ENCODE measurements around the gene UST.
"Not testable (repeated sequence)": the region's sequence is repeated elsewhere in the genome, so short reads cannot be mapped to it uniquely, and the experiment has no call there.

UST gene

DNA sequence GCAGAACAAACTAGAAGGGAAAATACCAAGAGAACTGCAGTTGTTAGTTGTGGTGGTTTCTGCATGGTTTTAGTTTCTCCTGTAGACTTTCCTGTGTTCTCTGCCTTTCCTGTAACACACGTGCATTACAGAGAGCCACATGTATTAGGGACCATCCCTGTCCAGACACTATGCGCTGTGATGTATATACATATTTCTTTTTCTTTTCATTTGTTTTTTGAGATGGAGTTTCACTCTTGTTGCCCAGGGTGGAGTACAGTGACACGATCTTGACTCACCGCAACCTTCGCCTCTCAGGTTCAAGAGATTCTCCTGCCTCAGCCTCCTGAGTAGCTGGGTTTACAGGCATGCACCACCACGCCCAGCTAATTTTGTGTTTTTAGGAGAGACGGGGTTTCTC lies 292.2 kb downstream of the UST start:
- peak; percentile 80 for ATAC-seq
- DNase-seq, result not testable (repeated sequence)

DNA sequence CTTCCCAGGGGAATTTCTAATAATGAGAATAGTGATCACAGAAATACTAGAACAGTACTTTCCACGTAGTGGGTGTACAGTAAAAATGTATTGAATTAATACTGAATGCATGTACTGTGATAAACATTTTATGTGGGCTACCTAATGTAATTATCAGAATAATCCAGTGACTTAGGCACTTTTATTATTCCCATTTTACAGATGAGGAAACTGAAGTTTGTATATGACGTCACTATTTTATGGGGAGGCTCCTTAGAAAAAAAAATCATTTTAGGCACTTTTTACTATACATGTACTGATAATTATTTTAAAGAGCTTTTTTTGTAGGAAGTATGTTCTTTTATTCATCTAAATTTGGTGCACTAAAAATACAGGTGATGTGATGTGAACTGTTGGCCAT lies 295.1 kb downstream of the UST start:
- ATAC-seq (no peak), DNase-seq (no peak)

DNA sequence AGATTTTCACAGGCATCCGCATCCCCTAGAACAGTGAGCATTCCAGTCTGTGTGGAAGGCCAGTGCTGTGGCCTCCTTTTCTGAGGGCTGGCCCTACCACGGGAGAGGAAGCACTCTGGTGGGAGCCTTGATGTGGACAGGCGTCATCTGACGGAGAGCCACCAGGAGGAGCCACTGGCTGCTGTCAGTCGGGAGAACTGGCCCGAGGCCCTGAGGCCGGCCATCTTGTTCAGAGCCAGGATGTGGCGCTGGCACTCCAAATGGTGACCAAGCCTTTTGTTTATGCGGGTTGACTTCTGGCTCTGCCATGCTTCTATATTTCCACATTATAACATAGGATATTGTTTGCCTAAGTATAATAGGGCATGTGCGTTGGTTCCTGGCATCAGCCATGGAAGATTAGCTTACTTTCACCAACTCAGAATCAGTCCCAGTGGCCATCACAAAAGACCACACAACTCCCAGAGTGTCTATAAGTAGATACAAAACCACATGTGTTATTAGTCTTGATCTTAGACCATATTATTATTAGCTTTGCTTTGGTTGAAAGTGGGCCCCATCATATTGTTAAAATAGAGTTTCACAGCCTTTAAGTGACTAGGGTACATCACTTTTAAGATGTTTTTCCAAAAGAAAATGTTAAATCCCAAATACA lies 296.8 kb downstream of the UST start:
- ATAC-seq (peak; percentile 20), DNase-seq (peak; percentile 50)

DNA sequence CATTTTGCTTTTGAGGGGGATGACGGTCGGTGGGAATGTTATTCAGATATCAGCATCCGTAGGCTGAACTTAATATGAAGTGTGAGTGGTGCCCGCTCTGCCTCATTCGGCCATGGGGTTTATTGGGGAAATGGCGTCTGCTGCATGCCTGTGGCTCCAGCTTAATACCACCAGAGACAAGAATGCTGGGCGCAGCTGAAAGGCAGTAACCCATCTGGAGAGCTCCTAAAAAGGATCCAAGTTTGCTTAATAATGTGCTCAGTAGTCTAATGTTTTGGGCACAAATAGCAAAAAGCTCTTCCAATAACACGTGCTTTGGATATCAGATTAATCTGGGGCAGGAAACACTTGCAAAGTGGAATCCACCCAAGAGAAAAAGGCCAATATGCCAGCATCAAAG lies 297.7 kb downstream of the UST start:
- no peak for DNase-seq
- no peak for ATAC-seq

DNA sequence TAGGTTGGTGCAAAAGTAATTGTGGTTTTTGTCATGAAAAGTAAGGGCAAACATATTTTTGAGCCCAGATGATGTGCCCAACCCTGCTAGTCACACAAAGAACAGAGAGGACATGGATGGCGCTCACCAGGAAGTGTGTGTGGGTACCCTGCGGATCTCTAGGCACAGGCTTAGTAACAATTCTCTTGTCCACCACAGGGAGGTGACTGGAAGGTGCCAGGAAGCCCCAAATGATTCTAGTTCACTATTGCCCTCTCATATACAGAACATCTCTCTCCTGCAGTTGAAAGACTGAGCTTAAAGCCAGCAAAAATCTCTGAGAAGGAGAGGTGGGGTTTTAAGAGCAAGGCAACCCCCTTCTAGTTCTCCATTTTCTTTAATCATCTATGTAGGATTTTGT lies 298.6 kb downstream of the UST start:
- DNase-seq, result no peak
- peak; percentile 81 for ATAC-seq

DNA sequence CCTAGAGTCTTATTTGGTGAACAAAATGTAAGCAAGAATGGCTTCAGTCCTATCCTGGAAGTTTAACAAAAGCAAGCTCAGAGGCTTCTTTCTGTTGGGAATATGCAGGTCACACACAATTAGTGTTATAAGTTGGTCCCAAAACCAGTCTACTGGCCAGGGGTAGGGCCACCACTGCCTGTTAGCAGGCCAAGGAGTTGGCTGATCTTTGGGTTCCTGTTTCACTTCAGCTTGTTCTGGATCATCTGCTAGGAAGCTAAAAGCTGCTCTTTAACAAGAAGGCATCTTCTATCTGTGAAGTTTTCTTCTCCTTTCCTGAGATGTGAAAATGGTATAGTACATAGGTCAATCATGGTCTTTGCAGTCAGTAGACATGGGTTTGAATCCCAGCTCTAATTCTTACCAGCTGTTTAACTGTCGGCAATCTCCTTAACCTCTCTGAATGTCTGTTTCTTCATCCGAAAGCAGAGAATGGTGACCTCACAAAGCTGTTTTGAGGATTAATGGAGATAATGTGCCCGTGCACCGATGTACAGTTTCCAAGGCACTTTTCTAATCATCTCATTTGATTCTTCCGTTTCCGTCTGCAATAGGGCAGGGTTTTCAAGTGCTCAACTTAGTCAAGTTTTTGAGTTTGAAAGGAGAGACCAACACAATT lies 299.5 kb downstream of the UST start:
- ATAC-seq (no peak), DNase-seq (no peak)

DNA sequence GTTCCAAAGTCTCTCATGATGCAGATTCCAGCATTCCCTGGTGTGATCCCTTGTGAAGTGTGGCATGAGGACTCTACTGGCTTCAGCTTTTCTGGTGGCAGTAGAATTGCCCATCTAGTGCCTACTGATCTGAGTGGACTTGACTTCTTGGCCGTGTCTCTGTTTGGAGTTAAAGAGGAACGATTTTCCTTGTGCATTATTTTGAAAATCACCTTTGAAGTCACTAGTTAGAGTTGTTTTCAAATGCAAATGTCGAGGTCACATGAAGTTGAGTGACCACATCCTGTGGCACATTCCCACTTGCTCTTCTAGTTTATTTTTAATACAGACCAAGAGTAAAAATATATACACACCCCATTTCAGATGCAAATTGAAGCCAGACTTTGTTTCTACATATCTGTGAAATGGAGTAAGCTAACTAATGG lies 300.0 kb downstream of the UST start:
- DNase-seq, result no peak

DNA sequence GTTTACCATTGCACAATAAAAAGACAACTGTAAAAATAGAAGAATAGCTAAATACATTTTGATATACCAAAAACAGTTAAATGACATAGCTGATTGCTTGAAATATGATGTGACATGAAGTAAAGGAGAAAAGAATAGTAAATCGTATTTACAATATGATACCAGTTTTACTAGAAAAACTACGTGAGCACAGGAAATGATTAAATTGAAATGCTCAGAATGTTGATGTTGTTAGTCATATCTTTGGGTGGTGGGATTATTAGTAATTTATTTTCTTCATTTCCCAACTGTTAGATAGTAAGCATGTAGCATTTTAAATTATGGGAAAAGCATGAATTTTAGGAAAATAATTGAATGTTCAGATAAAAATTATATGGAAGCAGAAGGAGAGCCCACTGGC lies 302.4 kb downstream of the UST start:
- ATAC-seq, result no peak
- DNase-seq, result no peak

More for the DNA sequence above, 300.0 kb downstream of the UST start:
- ATAC-seq, result no peak

DNA sequence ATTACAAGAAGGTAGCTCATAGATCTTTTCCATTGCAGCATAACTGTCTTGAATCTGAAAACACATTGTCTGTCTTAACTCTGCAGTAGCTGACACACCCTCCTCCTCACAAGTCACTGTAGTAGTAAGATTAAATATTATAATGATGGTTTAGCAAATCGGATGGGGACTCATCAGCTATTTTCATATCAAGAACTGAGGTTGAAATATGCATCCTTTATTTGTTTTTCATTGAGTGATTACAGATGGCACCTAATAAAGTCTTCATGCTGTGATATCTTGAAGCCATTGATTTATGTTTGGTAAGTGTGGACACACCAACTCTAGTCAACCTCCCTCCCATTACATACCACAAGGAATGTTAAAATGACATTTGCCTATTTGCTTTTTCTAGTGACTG lies 303.3 kb downstream of the UST start:
- ATAC-seq (no peak), DNase-seq (no peak)

DNA sequence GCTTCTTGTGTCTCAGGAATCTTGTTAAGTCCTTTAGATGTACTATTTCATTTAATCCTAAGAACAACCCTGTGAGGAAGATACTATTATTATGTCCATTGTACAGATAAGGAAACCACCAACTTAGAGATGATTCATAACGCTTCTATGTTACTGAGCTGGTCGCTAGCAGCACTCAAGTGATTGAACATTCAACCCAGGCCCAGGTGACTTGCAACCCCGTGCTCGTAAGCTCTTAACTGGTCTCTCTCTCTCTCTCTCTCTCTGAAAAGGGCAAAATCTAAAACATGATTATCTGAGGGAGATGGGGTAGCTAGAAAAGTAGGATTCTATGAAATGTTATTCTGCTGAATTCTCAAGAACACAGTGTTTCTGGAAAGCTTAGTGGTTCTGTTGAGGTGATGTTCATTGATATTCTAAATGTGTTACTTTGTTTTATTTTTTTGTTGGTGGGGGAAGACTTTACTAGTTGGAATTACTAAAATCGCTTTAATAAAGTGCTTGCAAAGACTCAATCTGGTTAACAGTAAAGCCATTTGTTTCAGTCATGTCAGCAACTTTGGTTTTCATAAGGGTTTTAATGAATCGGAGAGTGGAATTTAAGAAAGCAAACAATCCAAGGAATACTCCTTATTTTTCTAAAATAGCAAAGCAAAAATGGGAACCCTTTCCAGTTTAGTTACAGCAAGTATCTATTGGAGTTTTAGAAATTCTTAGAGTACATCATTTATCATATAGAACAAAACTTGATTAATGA lies 305.7 kb downstream of the UST start:
- ATAC-seq (peak; percentile 49), DNase-seq (no peak)

DNA sequence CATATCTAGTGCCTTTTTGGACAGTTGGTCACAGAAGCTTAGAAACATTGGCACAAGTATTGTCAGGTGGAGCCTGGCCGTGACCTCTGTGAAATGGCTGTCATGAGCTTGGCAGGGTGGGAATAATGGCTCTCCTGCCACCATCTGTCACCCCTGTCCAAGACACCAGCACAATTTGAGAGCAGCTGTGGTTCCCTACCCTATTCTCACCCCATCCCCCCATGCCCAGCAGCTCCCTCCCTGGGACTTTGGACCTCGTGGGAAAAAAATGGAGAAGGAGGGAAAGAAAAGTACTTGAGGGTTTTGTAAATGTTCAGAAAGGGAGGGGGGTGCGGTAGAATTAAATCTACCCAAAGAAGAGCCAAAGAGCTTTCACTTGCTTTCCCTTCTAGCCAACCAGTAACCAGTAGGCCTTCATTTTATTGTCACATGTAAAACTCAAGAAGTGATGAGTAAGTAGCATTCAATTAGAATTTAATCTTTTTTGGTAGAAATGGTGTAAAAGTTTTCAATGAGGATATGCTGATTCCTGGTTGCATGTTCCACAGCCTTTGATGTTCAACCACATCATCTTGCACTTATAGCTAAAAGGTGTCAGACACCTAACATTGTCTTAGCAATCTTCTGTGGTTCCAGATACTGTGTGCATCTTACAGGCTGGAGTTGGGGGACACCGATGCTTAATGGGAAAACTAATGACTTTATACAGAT lies 307.2 kb downstream of the UST start:
- DNase-seq (no peak), ATAC-seq (no peak)

DNA sequence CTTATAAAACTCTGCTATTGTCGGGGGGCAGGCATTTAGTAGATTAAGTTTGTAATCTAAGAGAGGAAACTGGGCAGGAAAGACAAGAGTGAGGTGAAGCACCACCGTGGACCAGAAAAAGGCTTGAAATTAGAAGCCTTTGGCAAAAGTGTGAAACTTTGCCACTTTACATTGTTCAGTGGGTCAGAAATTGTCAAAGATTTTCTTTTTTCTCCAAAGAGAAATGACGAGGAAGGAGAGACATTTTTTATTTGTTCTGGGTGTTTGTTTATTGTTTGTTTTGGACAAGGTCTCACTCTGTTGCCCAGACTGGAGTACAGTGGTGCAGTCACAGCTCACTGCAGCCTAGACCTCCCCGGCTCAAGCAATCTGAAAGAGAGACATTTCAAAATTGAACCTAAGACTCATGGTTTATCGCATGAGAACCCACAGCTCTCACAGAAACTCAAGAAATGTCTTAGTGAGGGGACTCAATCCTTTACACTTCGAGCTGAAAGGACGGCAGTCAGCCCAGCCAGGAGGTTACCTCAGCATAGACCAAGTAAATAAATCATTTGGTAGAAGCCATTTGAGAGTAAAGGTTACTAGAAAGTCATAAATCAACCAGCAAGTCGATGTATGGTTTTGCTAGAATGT lies 307.8 kb downstream of the UST start:
- no peak for ATAC-seq

DNA sequence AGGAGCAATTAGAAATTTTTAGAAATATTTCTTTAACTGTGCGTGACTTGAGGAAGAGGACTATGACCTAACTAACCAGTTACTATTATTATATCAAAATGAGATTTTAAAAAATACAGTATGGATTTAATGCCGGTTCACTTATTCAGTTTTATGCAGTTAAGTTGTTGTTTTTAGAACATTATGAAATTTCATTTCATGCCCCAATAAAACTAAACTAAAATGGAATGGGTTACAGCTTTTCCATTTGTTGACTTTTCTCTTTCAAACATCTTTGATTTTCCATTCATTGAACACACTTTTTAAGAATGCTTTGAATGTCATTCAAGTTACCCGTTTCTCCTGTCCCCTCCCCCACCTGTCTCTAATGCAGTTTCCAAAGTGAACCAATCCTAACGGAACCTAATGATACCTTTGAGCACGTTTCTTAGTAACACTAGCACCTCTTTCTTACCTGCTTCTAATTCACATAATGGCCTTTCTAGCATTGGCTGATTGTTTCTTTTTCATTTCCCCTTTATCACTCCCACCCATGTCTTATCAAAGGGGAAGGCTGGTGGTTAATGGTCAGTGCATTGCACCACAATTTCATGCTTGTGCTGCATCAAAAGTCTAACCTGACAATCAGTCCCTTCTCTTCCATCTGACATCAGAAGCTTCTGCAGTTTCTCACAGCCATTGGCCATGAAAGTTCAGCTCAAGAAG lies 308.5 kb downstream of the UST start:
- ATAC-seq (no peak), DNase-seq (no peak)

More for the DNA sequence above, 307.8 kb downstream of the UST start:
- DNase-seq, result no peak

DNA sequence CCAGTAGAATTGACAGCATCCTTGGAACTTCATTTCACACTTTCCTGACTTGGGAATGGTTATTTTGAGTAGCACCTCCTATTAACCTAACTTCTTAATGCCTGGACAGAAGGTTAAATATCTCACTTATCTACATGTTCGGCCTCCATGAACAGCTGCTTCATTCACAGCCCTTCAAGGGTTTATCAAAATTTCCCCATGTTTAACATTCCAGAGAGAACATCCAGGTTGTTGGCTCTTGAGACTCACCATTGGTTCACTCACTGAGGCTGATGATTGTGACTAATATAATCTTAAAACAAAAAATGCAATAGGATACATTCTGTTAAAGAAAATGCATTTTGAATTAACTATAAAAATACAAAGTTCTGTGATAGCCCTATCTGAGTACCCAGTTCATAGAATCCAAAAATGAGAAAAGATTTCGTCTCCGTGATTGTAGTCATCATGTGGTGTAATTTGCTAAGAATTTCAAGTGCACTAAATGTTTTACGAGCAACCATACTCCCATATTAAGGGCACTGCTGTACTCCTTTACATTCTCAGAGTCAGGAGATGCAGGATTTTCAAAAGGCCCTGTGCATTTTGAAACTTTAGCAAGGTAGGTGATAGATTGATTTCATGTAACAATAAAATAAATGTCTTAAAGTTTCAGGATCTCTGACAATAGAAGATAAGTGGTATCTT lies 310.1 kb downstream of the UST start:
- ATAC-seq (no peak), DNase-seq (no peak)

DNA sequence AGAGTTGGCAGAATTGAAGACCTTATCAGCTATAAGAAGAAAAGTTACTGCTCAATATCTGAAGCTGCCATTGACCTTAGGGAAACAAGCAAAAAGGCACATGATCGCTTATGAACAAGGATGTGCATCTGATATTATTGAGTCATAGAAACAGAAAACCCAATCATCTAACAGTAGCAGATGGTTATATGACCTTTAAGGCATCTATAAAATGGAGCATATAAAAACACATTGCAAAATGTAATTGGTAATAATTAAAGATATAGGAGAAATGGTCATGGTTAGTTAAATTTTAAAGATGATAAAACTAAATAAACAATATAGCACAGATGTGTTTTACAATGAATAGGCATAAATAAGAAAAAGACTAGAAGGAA lies 310.6 kb downstream of the UST start:
- no peak for ATAC-seq
- no peak for DNase-seq

DNA sequence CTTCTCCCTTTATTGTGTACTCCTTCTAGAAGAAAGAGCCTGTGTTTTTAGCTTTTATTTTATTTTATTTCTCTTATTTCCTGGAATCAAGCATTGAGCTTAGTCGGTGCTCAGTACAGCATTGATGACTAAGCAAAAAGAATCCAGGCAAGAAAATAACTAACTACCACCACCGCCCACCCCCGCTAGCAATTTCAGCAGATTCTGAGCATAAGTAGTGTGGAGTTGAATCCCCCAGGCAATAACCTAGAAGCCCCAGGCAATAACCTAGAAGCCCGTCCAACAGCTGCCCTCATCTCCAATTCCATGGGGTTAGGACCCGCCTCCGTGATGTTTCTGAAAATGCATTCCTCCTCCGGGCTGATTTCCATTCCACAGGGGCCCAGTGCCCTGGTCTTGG lies 312.7 kb downstream of the UST start:
- DNase-seq (no peak), ATAC-seq (no peak)

DNA sequence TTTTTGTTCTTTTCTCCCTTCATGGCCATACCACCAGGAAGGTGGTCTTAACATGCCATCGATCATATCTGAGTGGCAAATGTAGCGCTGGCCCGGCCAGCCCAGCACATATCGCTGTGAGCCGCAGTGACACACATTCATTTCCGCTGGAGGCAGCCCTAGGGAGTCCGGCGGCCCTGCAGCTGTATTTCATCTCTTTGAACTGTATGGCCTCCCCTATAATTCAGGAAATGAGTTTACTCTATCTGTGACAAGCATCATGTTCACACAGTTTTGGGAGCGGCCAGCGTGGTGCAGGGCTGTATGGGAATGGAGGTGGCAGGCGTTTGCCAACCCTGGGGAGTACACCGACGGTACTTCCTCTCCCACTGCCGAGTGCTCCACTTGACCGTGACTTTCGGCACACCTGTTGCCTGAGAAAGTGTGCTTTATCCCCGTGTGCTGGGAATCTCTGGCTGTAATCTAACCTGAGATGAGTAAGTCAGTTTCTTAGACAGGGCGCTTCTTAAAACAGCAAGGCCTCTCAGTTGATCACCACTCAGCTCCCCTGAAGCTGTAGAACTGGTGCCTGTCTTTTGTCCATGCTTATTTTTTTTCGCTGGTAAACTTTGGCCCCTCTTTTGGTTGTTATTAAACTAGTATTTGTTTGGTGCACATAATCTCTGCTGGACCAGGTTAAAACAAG lies 313.6 kb downstream of the UST start:
- DNase-seq (peak; percentile 58), ATAC-seq (peak; percentile 88)

DNA sequence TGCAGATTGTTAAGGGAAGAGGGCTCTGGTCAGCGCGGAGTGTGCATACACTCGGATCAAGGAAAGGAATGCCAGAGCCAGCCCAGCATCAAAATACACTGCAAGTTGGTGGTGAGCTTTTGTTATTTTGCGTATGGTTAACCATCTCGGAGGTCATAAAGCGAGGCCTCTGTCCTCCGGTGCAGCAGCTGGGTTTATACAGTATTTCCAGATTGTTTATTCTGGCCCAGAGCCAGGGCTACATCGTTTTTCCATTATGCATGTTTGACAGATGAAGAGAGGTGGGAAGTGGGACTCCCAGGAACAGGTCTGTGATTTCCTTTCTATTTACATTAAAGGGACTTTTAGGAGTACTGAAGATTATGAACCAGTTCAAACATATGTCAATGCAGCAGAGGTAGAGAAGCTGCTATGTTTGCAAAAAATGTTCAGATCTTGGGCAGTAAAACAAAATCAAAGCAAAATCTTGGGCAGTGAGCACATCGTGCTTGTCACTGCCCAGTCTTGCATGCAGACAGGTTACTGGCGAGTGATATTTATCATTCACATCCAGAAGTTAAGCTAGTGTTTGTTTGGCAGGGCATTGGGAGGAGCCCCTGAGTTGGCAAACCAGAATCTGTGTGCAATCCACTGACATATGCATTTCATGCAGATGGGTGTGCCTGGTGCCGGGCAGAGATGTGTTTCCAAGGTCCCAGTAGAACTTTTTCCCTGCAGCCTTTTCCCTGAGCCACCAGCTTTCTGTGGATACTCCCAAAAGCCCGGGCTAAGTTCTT lies 314.3 kb downstream of the UST start:
- no peak for ATAC-seq
- DNase-seq, result no peak

DNA sequence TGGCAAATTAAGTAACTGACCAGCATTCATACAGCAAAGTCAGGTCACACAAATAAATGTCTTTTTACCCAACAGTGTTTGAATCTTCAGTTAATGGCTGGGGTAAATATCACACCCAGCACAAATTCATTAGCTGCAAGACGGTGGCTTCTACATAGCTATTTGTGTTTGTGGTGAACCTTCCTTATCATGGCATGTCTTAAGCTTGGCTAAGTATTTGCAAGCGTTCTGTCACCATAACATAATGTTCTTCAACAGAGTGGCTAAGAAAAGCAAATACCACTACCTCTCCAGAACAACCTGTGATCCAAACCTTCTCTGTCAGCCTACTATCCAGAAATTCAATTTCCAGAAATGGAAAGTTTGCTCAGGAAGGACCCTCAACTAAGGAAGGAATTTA lies 315.1 kb downstream of the UST start:
- ATAC-seq (no peak), DNase-seq (no peak)

All from stimulated activated naive CD8-positive, alpha-beta T cell treated with anti-CD3 and anti-CD28 coated beads, Interleukin-15, Interleukin-2, amounts not matched to agents 100 U/mL and 50 U/mL, for 24 hours (primary cell).